PC-9 (cell line): ENCODE data around the gene MAPKAPK2.

ENCODE experiments used
- EZH2 ChIP-seq: fragments of 200-600 bp; sonication (generic); IDR thresholded peaks from 2 replicates; pipeline ENCODE4 v1.8.0; 2017; ENCODE audit warnings: antibody characterized with exemption, low read depth
- TF ChIP-seq, protein P1 (sequence below): fragments of 200-600 bp; sonication (generic); conservative IDR thresholded peaks from 2 replicates; pipeline ENCODE4 v1.6.1; 2017; ENCODE audit warnings: mixed run types, antibody characterized with exemption, mild to moderate bottlenecking, moderate library complexity

DNA sequence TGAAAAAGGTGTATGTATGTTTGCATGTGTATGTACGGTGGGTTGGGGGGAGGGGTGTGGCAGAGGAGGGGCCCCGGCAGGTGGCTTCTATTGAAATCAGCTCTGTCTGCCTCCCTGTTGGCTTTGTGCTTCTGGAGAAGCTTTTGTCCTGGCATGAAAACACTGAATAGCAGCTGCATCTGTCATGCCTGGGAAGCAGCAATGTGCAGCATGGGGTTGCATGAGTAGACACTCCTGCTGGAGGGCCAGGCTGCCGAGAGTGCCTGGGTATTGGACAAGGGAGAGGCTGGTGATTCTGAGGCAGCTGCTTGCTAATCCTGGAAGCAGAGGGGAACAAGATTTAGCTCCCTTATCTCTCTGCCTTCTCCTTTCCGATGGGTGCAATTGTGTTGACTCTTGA, 20.5 kb downstream of the MAPKAPK2 start:
- TF ChIP-seq, protein P1, sequence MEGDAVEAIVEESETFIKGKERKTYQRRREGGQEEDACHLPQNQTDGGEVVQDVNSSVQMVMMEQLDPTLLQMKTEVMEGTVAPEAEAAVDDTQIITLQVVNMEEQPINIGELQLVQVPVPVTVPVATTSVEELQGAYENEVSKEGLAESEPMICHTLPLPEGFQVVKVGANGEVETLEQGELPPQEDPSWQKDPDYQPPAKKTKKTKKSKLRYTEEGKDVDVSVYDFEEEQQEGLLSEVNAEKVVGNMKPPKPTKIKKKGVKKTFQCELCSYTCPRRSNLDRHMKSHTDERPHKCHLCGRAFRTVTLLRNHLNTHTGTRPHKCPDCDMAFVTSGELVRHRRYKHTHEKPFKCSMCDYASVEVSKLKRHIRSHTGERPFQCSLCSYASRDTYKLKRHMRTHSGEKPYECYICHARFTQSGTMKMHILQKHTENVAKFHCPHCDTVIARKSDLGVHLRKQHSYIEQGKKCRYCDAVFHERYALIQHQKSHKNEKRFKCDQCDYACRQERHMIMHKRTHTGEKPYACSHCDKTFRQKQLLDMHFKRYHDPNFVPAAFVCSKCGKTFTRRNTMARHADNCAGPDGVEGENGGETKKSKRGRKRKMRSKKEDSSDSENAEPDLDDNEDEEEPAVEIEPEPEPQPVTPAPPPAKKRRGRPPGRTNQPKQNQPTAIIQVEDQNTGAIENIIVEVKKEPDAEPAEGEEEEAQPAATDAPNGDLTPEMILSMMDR, result no peak
- no peak for TF ChIP-seq EZH2
